Prostate gland (tissue), 2 donors: ENCODE data around the gene C4orf50. TPM values are rescaled to one million over a fixed set of nuclear protein-coding genes. Genes with fewer than 3 reads are reported as not detected.

Experiments used
- DNase-seq: peaks from one replicate; pipeline ENCODE4 v3.0.0-alpha.2; 2019; ENCODE audit warnings: low spot score
- H3K27ac ChIP-seq, 2 donors: fragments of 200-600 bp; sonication (generic); 2 replicates each; pipeline ENCODE4 v1.5.1; 2017 to 2019
- H3K27me3 ChIP-seq: fragments of 200-600 bp; sonication (generic); replicated peaks from 2 replicates; pipeline ENCODE4 v1.5.1; 2019; ENCODE audit not compliant: insufficient read depth
- H3K36me3 ChIP-seq, 2 donors: fragments of 200-600 bp; sonication (generic); 1 replicate in 1 of 2; 2 replicates in 1 of 2; pipeline versions ENCODE4 v1.5.1 to v1.8.1; 2017 to 2019
- H3K4me1 ChIP-seq: fragments of 200-600 bp; sonication (generic); replicated peaks from 2 replicates; pipeline ENCODE4 v1.5.1; 2019
- H3K4me3 ChIP-seq, 2 donors: fragments of 200-600 bp; sonication (generic); 2 replicates each; pipeline ENCODE4 v1.5.1; 2017 to 2019
- H3K9me3 ChIP-seq: fragments of 200-600 bp; sonication (generic); 2 replicates; pipeline ENCODE4 v1.5.1; 2017
- CTCF ChIP-seq, 4 experiments: fragments of 200-600 bp in 2 of 4; fragments of 450-650 bp in 2 of 4; sonication (generic) in 2 of 4; IDR thresholded peaks; 1 replicate in 3 of 4; 2 replicates in 1 of 4; pipeline ENCODE4 v1.5.1; 2016 to 2019; ENCODE audit warnings: antibody characterized with exemption in 4 of 4, mild to moderate bottlenecking in 2 of 4, moderate library complexity in 2 of 4
- POLR2A ChIP-seq: fragments of 450-650 bp; IDR thresholded peaks from one replicate; pipeline ENCODE4 v1.6.1; 2016; ENCODE audit warnings: antibody characterized with exemption, mild to moderate bottlenecking
- POLR2AphosphoS5 ChIP-seq: sonication (generic); formaldehyde crosslinking; IDR thresholded peaks from one replicate; pipeline ENCODE4 v1.6.1; 2017; ENCODE audit warnings: antibody characterized with exemption
- WGBS: methylation state at CpG from one replicate; pipeline ENCODE4 v1.1.5; 2018; 5-methylcytosine and 5-hydroxymethylcytosine counted together
- intact Hi-C: fragments of 100-400 bp; cut with DNase I; formaldehyde crosslinking; loops from one replicate; pipeline ENCODE4 v1.14.2; 2022
- total RNA-seq, 2 donors: library from RNA; depleted of rRNA; stranded (reverse); fragments of >200 nt; gene quantifications; one replicate each; pipeline ENCODE4 v1.1.0, GENCODE V29; 2016

C4orf50 gene
- total RNA-seq, 2 donors from 2014 or later, result 0.87 to 2.8 TPM

- H3K9me3 ChIP-seq, result no peaks in the 10 kb centered on the region
- no peaks in the 10 kb centered on the region for H3K27me3 ChIP-seq
- no peaks in the 10 kb centered on the region for H3K4me1 ChIP-seq
- no peak overlapping the region for H3K27ac ChIP-seq
- no peaks in the 10 kb centered on the region for H3K36me3 ChIP-seq
- no peak overlapping the region for H3K4me3 ChIP-seq
- intact Hi-C loops, result no loop called here
- TF ChIP-seq POLR2AphosphoS5 (no peak), POLR2A (no peak), CTCF (IDR thresholded peaks at IDR 0.05) (no peak)
- WGBS, result 48% methylated on average over 9 of the region's 9 CpGs
- peak; percentile 35 for DNase-seq
Measured at GRCh38 chr4:6027392-6027791, 9.2 kb upstream of the C4orf50 start.

GRCh38 chr4:6024313-6024960 is 6.2 kb upstream of the C4orf50 start:
- H3K27me3 ChIP-seq, result no peaks in the 10 kb centered on the region
- no peak for DNase-seq
- no peak overlapping the region for H3K4me3 ChIP-seq
- intact Hi-C loops, result no loop called here
- H3K27ac ChIP-seq, result no peak overlapping the region
- H3K4me1 ChIP-seq, result no peaks in the 10 kb centered on the region
- no peak for TF ChIP-seq CTCF (IDR thresholded peaks at IDR 0.05)
- TF ChIP-seq POLR2AphosphoS5, result no peak
- no peak for TF ChIP-seq POLR2A
- no peaks in the 10 kb centered on the region for H3K36me3 ChIP-seq
- H3K9me3 ChIP-seq, result no peaks in the 10 kb centered on the region
- WGBS, result 76% methylated on average over 20 of the region's 20 CpGs

GRCh38 chr4:6023731-6024130 is 5.5 kb upstream of the C4orf50 start:
- Histone ChIP-seq H3K4me3 (no peak overlapping the region), H3K4me1 (no peaks in the 10 kb centered on the region), H3K27me3 (no peaks in the 10 kb centered on the region), H3K36me3 (no peaks in the 10 kb centered on the region), H3K27ac (no peak overlapping the region), H3K9me3 (no peaks in the 10 kb centered on the region)
- TF ChIP-seq POLR2AphosphoS5 (no peak), POLR2A (no peak), CTCF (IDR thresholded peaks at IDR 0.05) (no peak)
- no peak for DNase-seq
- 80% methylated on average over 10 of the region's 10 CpGs for WGBS
- intact Hi-C loops, result no loop called here

GRCh38 chr4:6022607-6023288 is 4.5 kb upstream of the C4orf50 start:
- Histone ChIP-seq H3K27me3 (no peaks in the 10 kb centered on the region), H3K27ac (no peak overlapping the region), H3K4me1 (no peaks in the 10 kb centered on the region), H3K4me3 (no peak overlapping the region), H3K9me3 (no peaks in the 10 kb centered on the region), H3K36me3 (no peaks in the 10 kb centered on the region)
- TF ChIP-seq POLR2AphosphoS5 (no peak), POLR2A (no peak), CTCF (IDR thresholded peaks at IDR 0.05) (no peak)
- DNase-seq, result no peak
- intact Hi-C loops, result no loop called here
- WGBS, result 78% methylated on average over 30 of the region's 30 CpGs
